HepG2 (cell line): ENCODE data around the gene TTC16. TPM values are rescaled to one million over a fixed set of nuclear protein-coding genes. Genes with fewer than 3 reads are reported as not detected.

ENCODE experiments used
- ATAC-seq: fragments of 200-7000 bp; cut with Tn5 transposase; 3 replicates; pipeline ENCODE4 v1.9.1; 2020; ENCODE audit warnings: mild to moderate bottlenecking, moderate library complexity
- BruUV-seq: library from RNA; stranded (reverse); fragments of 400-500 nt; replicated peaks from 2 replicates; lab custom pipeline; 2021; lab: Mats Ljungman, UMichigan
- CTCF ChIA-PET: fragments of 300-600 bp; formaldehyde crosslinking; extraction: SDS; loops from one replicate; lab custom pipeline; 2021; ENCODE audit warnings: low total read pairs, inconsistent platforms, low intra/inter-chr PET ratio; lab: Yijun Ruan, JAX
- POLR2A ChIA-PET: fragments of 350-600 bp; sonication (Branson Sonifier 250); formaldehyde crosslinking; loops from one replicate; lab custom pipeline; 2020; ENCODE audit warnings: antibody characterized with exemption, inconsistent platforms; lab: Yijun Ruan, JAX
- DNase-seq: peaks from one replicate; pipeline ENCODE4 v3.0.0-alpha.2; 2015; ENCODE audit warnings: low spot score
- FAIRE-seq: peaks from 3 replicates; lab custom pipeline; 2011; peaks lifted over from hg19 to GRCh38; lab: Jason Lieb, UNC
- H2AFZ ChIP-seq: one replicate; pipeline ENCODE4 v1.6.1; 2011; ENCODE audit warnings: low read length, inconsistent platforms
- H3K27ac ChIP-seq: fragments of 300-600 bp; 3 replicates; pipeline ENCODE4 v1.8.0; 2011; ENCODE audit warnings: mixed run types, mild to moderate bottlenecking, mixed read lengths, low read length, inconsistent platforms; ENCODE audit not compliant: insufficient read depth; ENCODE audit errors: extremely low read length
- H3K27me3 ChIP-seq, 2 experiments: fragments of 200-600 bp in 1 of 2; 2 replicates in 1 of 2; 3 replicates in 1 of 2; pipeline versions ENCODE4 v1.6.0 to v1.8.0; 2011; ENCODE audit warnings: low read length in 2 of 2, mild to moderate bottlenecking in 2 of 2, moderate library complexity in 2 of 2, inconsistent platforms in 1 of 2; ENCODE audit not compliant: insufficient read depth in 2 of 2, control insufficient read depth in 1 of 2
- H3K36me3 ChIP-seq, 2 experiments: fragments of 200-600 bp in 1 of 2; replicated peaks in 1 of 2; 2 replicates in 1 of 2; 3 replicates in 1 of 2; pipeline versions ENCODE4 v1.5.1 to v1.8.0; 2011; ENCODE audit warnings: low read length in 2 of 2, inconsistent platforms in 1 of 2; ENCODE audit not compliant: insufficient read depth in 2 of 2, control insufficient read depth in 1 of 2
- H3K4me1 ChIP-seq: 2 replicates; pipeline ENCODE4 v1.5.1; 2012; ENCODE audit warnings: low read length, inconsistent platforms; ENCODE audit not compliant: insufficient read depth
- H3K4me2 ChIP-seq: 2 replicates; pipeline ENCODE4 v1.6.0; 2011; ENCODE audit warnings: low read depth, low read length, inconsistent platforms
- H3K4me3 ChIP-seq, 3 experiments: fragments of 200-600 bp in 1 of 3; sonication (generic), shearing (Covaris generic) in 1 of 3; replicated peaks in 1 of 3; 2 replicates each; pipeline ENCODE4 v1.5.1; 2011 to 2016; ENCODE audit warnings: low read length in 3 of 3, inconsistent platforms in 2 of 3, low read depth in 2 of 3, mild to moderate bottlenecking in 2 of 3, control low read depth in 1 of 3, mixed read lengths in 1 of 3; ENCODE audit not compliant: insufficient read depth in 1 of 3
- H3K79me2 ChIP-seq: one replicate; pipeline ENCODE4 v1.6.1; 2011; ENCODE audit warnings: low read length, inconsistent platforms; ENCODE audit not compliant: insufficient read depth
- H3K9ac ChIP-seq: 2 replicates; pipeline ENCODE4 v1.6.0; 2011; ENCODE audit warnings: mild to moderate bottlenecking, low read depth, low read length, inconsistent platforms; ENCODE audit not compliant: insufficient read depth
- H3K9me3 ChIP-seq: 2 replicates; pipeline ENCODE4 v1.5.1; 2012; ENCODE audit warnings: mild to moderate bottlenecking, low read length
- H4K20me1 ChIP-seq: 2 replicates; pipeline ENCODE4 v1.6.0; 2011; ENCODE audit warnings: inconsistent platforms, mild to moderate bottlenecking, low read length, moderate library complexity; ENCODE audit not compliant: insufficient read depth
- EED ChIP-seq: sonication (generic); formaldehyde crosslinking; IDR thresholded peaks from 2 replicates; pipeline ENCODE4 v1.5.0; 2020; ENCODE audit warnings: mild to moderate bottlenecking, missing genetic modification reagents
- GABPB1 ChIP-seq: IDR thresholded peaks from 2 replicates; pipeline ENCODE4 v1.6.1; 2016; ENCODE audit warnings: mild to moderate bottlenecking, missing genetic modification reagents, moderate library complexity, missing compliant biosample characterization
- HMG20A ChIP-seq: IDR thresholded peaks from 2 replicates; pipeline ENCODE4 v1.6.1; 2016; ENCODE audit warnings: borderline replicate concordance
- MEIS2 ChIP-seq: sonication (generic); formaldehyde crosslinking; IDR thresholded peaks from 2 replicates; pipeline ENCODE4 v1.9.0; 2021; ENCODE audit warnings: mild to moderate bottlenecking, missing genetic modification reagents
- NFKB2 ChIP-seq: sonication (generic); formaldehyde crosslinking; IDR thresholded peaks from 2 replicates; pipeline ENCODE4 v1.4.0; 2020; ENCODE audit warnings: missing genetic modification reagents, borderline replicate concordance
- NFYB ChIP-seq: sonication (generic); formaldehyde crosslinking; IDR thresholded peaks from 2 replicates; pipeline ENCODE4 v1.4.0; 2020; ENCODE audit warnings: missing genetic modification reagents
- NR2F1 ChIP-seq, 2 experiments: fragments of 450-650 bp in 1 of 2; formaldehyde crosslinking in 1 of 2; IDR thresholded peaks; 2 replicates each; pipeline versions ENCODE4 v1.5.0 to v1.6.1; 2016 to 2020; ENCODE audit warnings: mild to moderate bottlenecking in 1 of 2, missing compliant biosample characterization in 1 of 2, missing genetic modification reagents in 1 of 2, moderate library complexity in 1 of 2
- RXRA ChIP-seq: sonication (generic); formaldehyde crosslinking; IDR thresholded peaks from 2 replicates; pipeline ENCODE4 v1.5.1; 2020; ENCODE audit warnings: missing genetic modification reagents
- SMAD1 ChIP-seq: sonication (generic); formaldehyde crosslinking; IDR thresholded peaks from 2 replicates; pipeline ENCODE4 v1.4.0; 2020; ENCODE audit warnings: missing genetic modification reagents, low read depth, mild to moderate bottlenecking, borderline replicate concordance
- SOX13 ChIP-seq, 3 experiments: fragments of 450-650 bp in 1 of 3; sonication (generic) in 1 of 3; formaldehyde crosslinking in 1 of 3; IDR thresholded peaks in 2 of 3; conservative IDR thresholded peaks in 1 of 3; 2 replicates each; pipeline versions ENCODE4 v1.5.0 to v1.6.1; 2016 to 2020; ENCODE audit warnings: antibody characterized with exemption in 1 of 3, mild to moderate bottlenecking in 1 of 3, missing compliant biosample characterization in 1 of 3, missing genetic modification reagents in 1 of 3, moderate library complexity in 1 of 3
- SOX6 ChIP-seq, 2 experiments: fragments of 450-650 bp in 1 of 2; sonication (generic) in 1 of 2; formaldehyde crosslinking in 1 of 2; IDR thresholded peaks; 2 replicates each; pipeline versions ENCODE4 v1.4.0 to v1.6.1; 2017 to 2020; ENCODE audit warnings: antibody characterized with exemption in 1 of 2, mild to moderate bottlenecking in 1 of 2, missing genetic modification reagents in 1 of 2
- YEATS2 ChIP-seq: sonication (generic); formaldehyde crosslinking; IDR thresholded peaks from 2 replicates; pipeline ENCODE4 v1.4.0; 2020; ENCODE audit warnings: missing genetic modification reagents, borderline replicate concordance
- YY1 ChIP-seq: IDR thresholded peaks from 2 replicates; pipeline ENCODE4 v1.6.1; 2011; ENCODE audit warnings: low read length, low read depth, moderate library complexity, mild to moderate bottlenecking; ENCODE audit not compliant: insufficient read depth, insufficient replicate concordance
- ZFY ChIP-seq: sonication (generic); formaldehyde crosslinking; IDR thresholded peaks from 2 replicates; pipeline ENCODE4 v1.4.0; 2020; ENCODE audit warnings: missing genetic modification reagents
- ZNF577 ChIP-seq: sonication (generic); formaldehyde crosslinking; IDR thresholded peaks from 2 replicates; pipeline ENCODE4 v1.4.0; 2020; ENCODE audit warnings: mild to moderate bottlenecking, low read depth, missing genetic modification reagents, borderline replicate concordance
- ZNF788 ChIP-seq: sonication (generic); formaldehyde crosslinking; IDR thresholded peaks from 2 replicates; pipeline ENCODE4 v1.5.0; 2020; ENCODE audit warnings: mild to moderate bottlenecking, missing genetic modification reagents, borderline replicate concordance
- ZNF816 ChIP-seq: sonication (generic); formaldehyde crosslinking; IDR thresholded peaks from 2 replicates; pipeline ENCODE4 v1.8.0; 2022; ENCODE audit warnings: missing genetic modification reagents, mild to moderate bottlenecking, borderline replicate concordance
- ZSCAN31 ChIP-seq: sonication (generic); formaldehyde crosslinking; IDR thresholded peaks from 2 replicates; pipeline ENCODE4 v1.5.0; 2020; ENCODE audit warnings: low read depth, mild to moderate bottlenecking, missing genetic modification reagents
- WGBS: methylation state at CpG from one replicate; pipeline ENCODE4 v1.1.6; 2017; ENCODE audit warnings: low lambda C conversion rate; 5-methylcytosine and 5-hydroxymethylcytosine counted together
- in situ Hi-C: cut with HindIII; loops from 2 replicates; pipeline ENCODE4 v1.10.0; 2017; ENCODE audit warnings: low pct_unique_long_range_greater_than_20kb; ENCODE audit not compliant: extremely low pct_ligation_motif_present
- intact Hi-C: fragments of 100-400 bp; cut with micrococcal nuclease; formaldehyde crosslinking; loops from one replicate; pipeline ENCODE4 v1.10.0; 2022; ENCODE audit not compliant: unreplicated experiment
- polyA plus RNA-seq, 8 experiments: library from polyadenylated mRNA; depleted of rRNA in 3 of 8; stranded (reverse) in 7 of 8; unstranded in 1 of 8; fragments of >200 nt; fragmentation: Illumina TruSeq in 4 of 8; extraction: Trizol in 4 of 8; gene quantifications; 2 replicates each; pipeline versions ENCODE4 v1.2.1 to v1.2.3, GENCODE V29; 2011 to 2016; ENCODE audit warnings: low read depth in 4 of 8, missing spikeins in 1 of 8, mixed read lengths in 1 of 8; ENCODE audit not compliant: insufficient read depth in 1 of 8
- total RNA-seq, 5 experiments: library from RNA; depleted of rRNA; stranded (reverse); fragments of >200 nt; fragmentation: Illumina TruSeq; extraction: Trizol; gene quantifications; 2 replicates each; pipeline ENCODE4 v1.2.3, GENCODE V29; 2016; ENCODE audit warnings: low read depth in 1 of 5
- TF ChIP-seq, protein P1 (sequence below): sonication (generic); formaldehyde crosslinking; IDR thresholded peaks from 2 replicates; pipeline ENCODE4 v1.4.0; 2020; ENCODE audit warnings: missing genetic modification reagents; ENCODE audit errors: not compliant biosample characterization
- TF ChIP-seq, protein P2 (sequence below): sonication (generic); formaldehyde crosslinking; IDR thresholded peaks from 2 replicates; pipeline ENCODE4 v1.4.0; 2020; ENCODE audit warnings: mild to moderate bottlenecking, missing genetic modification reagents
- TF ChIP-seq, protein P3 (sequence below): IDR thresholded peaks from 2 replicates; pipeline ENCODE4 v1.6.1; 2012; ENCODE audit warnings: inconsistent platforms

Gene TTC16
- total and polyA plus RNA-seq, 2 of the 13 experiments (the other 11 are each of a cell fraction or from before 2014, with no cell fraction given): not detected

DNA sequence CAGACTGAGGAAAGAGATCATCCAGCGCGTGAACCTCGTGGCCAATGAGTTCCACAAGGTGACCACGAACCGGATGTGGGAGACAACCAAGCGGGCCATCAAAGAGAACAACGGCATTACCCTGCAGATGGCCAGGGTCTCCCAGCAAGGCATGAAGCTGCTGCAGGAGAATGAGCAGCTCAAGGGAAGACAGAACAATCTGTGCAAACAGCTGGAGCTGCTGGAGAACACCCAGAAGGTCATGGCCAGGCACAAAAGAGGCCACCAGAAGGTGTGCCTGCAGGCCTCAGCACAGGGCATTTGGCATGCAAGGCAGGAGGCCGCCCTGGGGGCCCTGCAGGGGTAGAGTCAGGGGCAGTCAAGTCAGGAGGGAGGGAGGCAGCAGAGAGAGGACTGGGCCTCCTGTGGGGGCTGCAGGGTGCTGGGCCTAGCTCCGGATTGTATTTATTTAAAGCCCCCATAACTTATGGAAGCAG lies 4.6 kb upstream of the TTC16 start:
- peak overlapping the region in 1 of 3 experiments; percentile 13; a peak in 1 of 6 replicates for H3K4me3 ChIP-seq
- H2AFZ ChIP-seq: no peak overlapping the region
- no peaks in the 10 kb centered on the region for H3K36me3 ChIP-seq
- no peaks in the 10 kb centered on the region; the same call in 1 of the 2 replicates for H4K20me1 ChIP-seq
- H3K27ac ChIP-seq: no peak overlapping the region
- no peaks in the 10 kb centered on the region for H3K79me2 ChIP-seq
- H3K4me2 ChIP-seq: peak overlapping the region; percentile 68
- no peaks in the 10 kb centered on the region for H3K9me3 ChIP-seq
- in situ Hi-C loops: no loop called here
- ATAC-seq: peak; percentile 11; the same call in 1 of the 3 replicates
- POLR2A ChIA-PET: interaction anchor here (0.8 to 1.5 kb wide), 3 partner anchors 23 to 104 kb away, joined by 3 to 6 read pairs (median 3); partner anchors contain the start of gene TOR2A
- no peak for DNase-seq
- FAIRE-seq: no peak
- H3K9ac ChIP-seq: no peak overlapping the region
- peaks cover 29% of the 10 kb centered on the region for H3K4me1 ChIP-seq
- CTCF ChIA-PET: no interaction called here
- 0 out of 5 replicates have a peak, but pooled peaks cover 0 to under 1% of the 10 kb centered on the region in 2 experiments for H3K27me3 ChIP-seq
- no TSS peak for BruUV-seq
- intact Hi-C loops: no loop called here
- WGBS: 8% methylated on average over 5 of the region's 9 CpGs
- TF ChIP-seq SMAD1: no peak
- TF ChIP-seq ZSCAN31 (CRISPR knock-in tag): no peak
- TF ChIP-seq NR2F1 (CRISPR knock-in tag; IDR thresholded peaks at IDR 0.05): 0 out of 4 replicates have a peak, but pooled peaks have one; percentile 21 to 39
- no peak for TF ChIP-seq SOX13 (IDR thresholded peaks at IDR 0.05)
- TF ChIP-seq SOX13 (CRISPR knock-in tag; conservative IDR thresholded peaks at IDR 0.05 in 1 of 2, IDR thresholded peaks at IDR 0.05 in 1 of 2): peak in 1 of 2 experiments; percentile 69; a peak in 2 of 4 replicates
- peak; percentile 39; the same call in 1 of the 2 replicates for TF ChIP-seq GABPB1 (CRISPR knock-in tag)
- TF ChIP-seq RXRA: 0 out of 2 replicates have a peak, but pooled peaks have one; percentile 40
- peak; percentile 35; the same call in 1 of the 2 replicates for TF ChIP-seq HMG20A (CRISPR knock-in tag)
- TF ChIP-seq ZNF577: no peak
- TF ChIP-seq EED: no peak
- no peak for TF ChIP-seq YEATS2 (CRISPR knock-in tag)
- TF ChIP-seq ZNF816 (CRISPR knock-in tag): no peak
- TF ChIP-seq MEIS2: no peak
- 0 out of 2 replicates have a peak, but pooled peaks have one; percentile 14 for TF ChIP-seq NFKB2 (CRISPR knock-in tag)
- TF ChIP-seq, protein P1, sequence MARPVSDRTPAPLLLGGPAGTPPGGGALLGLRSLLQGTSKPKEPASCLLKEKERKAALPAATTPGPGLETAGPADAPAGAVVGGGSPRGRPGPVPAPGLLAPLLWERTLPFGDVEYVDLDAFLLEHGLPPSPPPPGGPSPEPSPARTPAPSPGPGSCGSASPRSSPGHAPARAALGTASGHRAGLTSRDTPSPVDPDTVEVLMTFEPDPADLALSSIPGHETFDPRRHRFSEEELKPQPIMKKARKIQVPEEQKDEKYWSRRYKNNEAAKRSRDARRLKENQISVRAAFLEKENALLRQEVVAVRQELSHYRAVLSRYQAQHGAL (CRISPR knock-in tag): no peak
- TF ChIP-seq ZFY (CRISPR knock-in tag): 0 out of 2 replicates have a peak, but pooled peaks have one; percentile 33
- no peak for TF ChIP-seq ZNF788 (CRISPR knock-in tag)
- no peak for TF ChIP-seq SOX6 (IDR thresholded peaks at IDR 0.05)
- TF ChIP-seq SOX6 (CRISPR knock-in tag; IDR thresholded peaks at IDR 0.05): peak; percentile 54
- TF ChIP-seq, protein P2, sequence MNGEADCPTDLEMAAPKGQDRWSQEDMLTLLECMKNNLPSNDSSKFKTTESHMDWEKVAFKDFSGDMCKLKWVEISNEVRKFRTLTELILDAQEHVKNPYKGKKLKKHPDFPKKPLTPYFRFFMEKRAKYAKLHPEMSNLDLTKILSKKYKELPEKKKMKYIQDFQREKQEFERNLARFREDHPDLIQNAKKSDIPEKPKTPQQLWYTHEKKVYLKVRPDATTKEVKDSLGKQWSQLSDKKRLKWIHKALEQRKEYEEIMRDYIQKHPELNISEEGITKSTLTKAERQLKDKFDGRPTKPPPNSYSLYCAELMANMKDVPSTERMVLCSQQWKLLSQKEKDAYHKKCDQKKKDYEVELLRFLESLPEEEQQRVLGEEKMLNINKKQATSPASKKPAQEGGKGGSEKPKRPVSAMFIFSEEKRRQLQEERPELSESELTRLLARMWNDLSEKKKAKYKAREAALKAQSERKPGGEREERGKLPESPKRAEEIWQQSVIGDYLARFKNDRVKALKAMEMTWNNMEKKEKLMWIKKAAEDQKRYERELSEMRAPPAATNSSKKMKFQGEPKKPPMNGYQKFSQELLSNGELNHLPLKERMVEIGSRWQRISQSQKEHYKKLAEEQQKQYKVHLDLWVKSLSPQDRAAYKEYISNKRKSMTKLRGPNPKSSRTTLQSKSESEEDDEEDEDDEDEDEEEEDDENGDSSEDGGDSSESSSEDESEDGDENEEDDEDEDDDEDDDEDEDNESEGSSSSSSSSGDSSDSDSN (CRISPR knock-in tag): 0 out of 2 replicates have a peak, but pooled peaks have one; percentile 20
- TF ChIP-seq NFYB (CRISPR knock-in tag): no peak
- no peak for TF ChIP-seq YY1
- TF ChIP-seq, protein P3, sequence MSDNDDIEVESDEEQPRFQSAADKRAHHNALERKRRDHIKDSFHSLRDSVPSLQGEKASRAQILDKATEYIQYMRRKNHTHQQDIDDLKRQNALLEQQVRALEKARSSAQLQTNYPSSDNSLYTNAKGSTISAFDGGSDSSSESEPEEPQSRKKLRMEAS: peak; percentile 22; the same call in 1 of the 2 replicates
